Testis (tissue), 3 donors: Measurements from ENCODE around the gene CCNL1. TPM values are rescaled to one million over a fixed set of nuclear protein-coding genes. Genes with fewer than 3 reads are reported as not detected.

Experiments
- DNase-seq: peaks from one replicate; pipeline ENCODE4 v3.0.0-alpha.2; 2019
- H3K27ac ChIP-seq, 2 donors: fragments of 200-600 bp; sonication (generic); one replicate each; pipeline ENCODE4 v1.5.1; 2019
- H3K27me3 ChIP-seq: fragments of 200-600 bp; sonication (generic); one replicate; pipeline ENCODE4 v1.5.1; 2019
- H3K36me3 ChIP-seq: fragments of 200-600 bp; sonication (generic); one replicate; pipeline ENCODE4 v1.5.1; 2017; ENCODE audit warnings: low read depth; ENCODE audit errors: missing control alignments
- H3K4me1 ChIP-seq: fragments of 200-600 bp; sonication (generic); one replicate; pipeline ENCODE4 v1.5.1; 2019
- H3K4me3 ChIP-seq, 2 donors: fragments of 200-600 bp; sonication (generic); one replicate each; pipeline ENCODE4 v1.5.1; 2017 to 2019
- H3K9me3 ChIP-seq: fragments of 200-600 bp; sonication (generic); one replicate; pipeline ENCODE4 v1.5.1; 2017
- POLR2A ChIP-seq: fragments of 450-650 bp; IDR thresholded peaks from one replicate; pipeline ENCODE4 v1.6.1; 2017; ENCODE audit warnings: antibody characterized with exemption, mild to moderate bottlenecking, moderate library complexity
- WGBS, 2 donors: methylation state at CpG; one replicate each; pipeline ENCODE4 v1.1.5; 2018; 5-methylcytosine and 5-hydroxymethylcytosine counted together
- intact Hi-C: fragments of 100-400 bp; cut with DNase I; formaldehyde crosslinking; loops from one replicate; pipeline ENCODE4 v1.15.1; 2023; ENCODE audit warnings: low total_unique reads
- polyA plus RNA-seq: library from polyadenylated mRNA; stranded (reverse); fragments of 350-450 nt; fragmentation: Illumina TruSeq; extraction: RNeasy Lipid Tissue Mini Kit (QIAGEN cat#74804); gene quantifications from one replicate; pipeline ENCODE4 v1.2.3, GENCODE V29; 2014; ENCODE audit warnings: low read depth, low replicate concordance; ENCODE audit not compliant: insufficient read depth
- total RNA-seq, 2 donors: library from RNA; depleted of rRNA; stranded (reverse); fragments of >200 nt; gene quantifications; one replicate each; pipeline ENCODE4 v1.2.3, GENCODE V29; 2016
- TF ChIP-seq, protein P1 (sequence below), 3 experiments: fragments of 450-650 bp in 2 of 3; fragments of 200-600 bp in 1 of 3; sonication (generic) in 1 of 3; IDR thresholded peaks; one replicate each; pipeline ENCODE4 v1.5.1; 2016 to 2019; ENCODE audit warnings: antibody characterized with exemption in 3 of 3, mild to moderate bottlenecking in 2 of 3, moderate library complexity in 1 of 3

The CCNL1 gene
- total and polyA plus RNA-seq, 3 donors from 2014 or later, result 46.1 to 200 (median 168) TPM

DNA sequence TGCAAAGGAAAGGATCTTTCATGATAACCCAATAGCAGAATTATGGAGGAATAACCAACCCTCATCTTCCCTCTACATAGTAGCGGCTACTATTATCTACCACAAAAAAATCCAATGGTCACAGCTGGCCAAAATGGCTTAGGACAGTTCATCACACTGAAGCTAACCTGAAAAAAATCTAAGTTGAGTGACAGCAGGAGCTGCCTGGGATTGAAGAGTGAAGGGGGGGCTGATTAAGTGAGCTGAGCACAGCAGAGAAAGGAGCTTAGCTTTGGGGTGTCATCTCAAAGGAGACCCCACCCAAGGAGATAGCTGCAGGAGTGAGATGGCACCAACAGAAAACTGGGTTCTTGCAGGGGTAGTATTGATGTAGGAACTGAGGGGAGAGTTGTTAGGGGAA is 33.6 kb downstream of the CCNL1 start:
- Histone ChIP-seq H3K27ac (peak overlapping the region in 1 of 2 donors; percentile 47), H3K4me1 (peaks cover 41% of the 10 kb centered on the region), H3K4me3 (no peak overlapping the region), H3K36me3 (no peaks in the 10 kb centered on the region), H3K27me3 (no peaks in the 10 kb centered on the region), H3K9me3 (no peaks in the 10 kb centered on the region)
- intact Hi-C loops, result no loop called here
- TF ChIP-seq, protein P1, sequence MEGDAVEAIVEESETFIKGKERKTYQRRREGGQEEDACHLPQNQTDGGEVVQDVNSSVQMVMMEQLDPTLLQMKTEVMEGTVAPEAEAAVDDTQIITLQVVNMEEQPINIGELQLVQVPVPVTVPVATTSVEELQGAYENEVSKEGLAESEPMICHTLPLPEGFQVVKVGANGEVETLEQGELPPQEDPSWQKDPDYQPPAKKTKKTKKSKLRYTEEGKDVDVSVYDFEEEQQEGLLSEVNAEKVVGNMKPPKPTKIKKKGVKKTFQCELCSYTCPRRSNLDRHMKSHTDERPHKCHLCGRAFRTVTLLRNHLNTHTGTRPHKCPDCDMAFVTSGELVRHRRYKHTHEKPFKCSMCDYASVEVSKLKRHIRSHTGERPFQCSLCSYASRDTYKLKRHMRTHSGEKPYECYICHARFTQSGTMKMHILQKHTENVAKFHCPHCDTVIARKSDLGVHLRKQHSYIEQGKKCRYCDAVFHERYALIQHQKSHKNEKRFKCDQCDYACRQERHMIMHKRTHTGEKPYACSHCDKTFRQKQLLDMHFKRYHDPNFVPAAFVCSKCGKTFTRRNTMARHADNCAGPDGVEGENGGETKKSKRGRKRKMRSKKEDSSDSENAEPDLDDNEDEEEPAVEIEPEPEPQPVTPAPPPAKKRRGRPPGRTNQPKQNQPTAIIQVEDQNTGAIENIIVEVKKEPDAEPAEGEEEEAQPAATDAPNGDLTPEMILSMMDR (IDR thresholded peaks at IDR 0.05), result no peak
- TF ChIP-seq POLR2A, result no peak
- 97 to 100% methylated on average over 1 of the region's 1 CpG for WGBS, 2 donors
- no peak for DNase-seq

DNA sequence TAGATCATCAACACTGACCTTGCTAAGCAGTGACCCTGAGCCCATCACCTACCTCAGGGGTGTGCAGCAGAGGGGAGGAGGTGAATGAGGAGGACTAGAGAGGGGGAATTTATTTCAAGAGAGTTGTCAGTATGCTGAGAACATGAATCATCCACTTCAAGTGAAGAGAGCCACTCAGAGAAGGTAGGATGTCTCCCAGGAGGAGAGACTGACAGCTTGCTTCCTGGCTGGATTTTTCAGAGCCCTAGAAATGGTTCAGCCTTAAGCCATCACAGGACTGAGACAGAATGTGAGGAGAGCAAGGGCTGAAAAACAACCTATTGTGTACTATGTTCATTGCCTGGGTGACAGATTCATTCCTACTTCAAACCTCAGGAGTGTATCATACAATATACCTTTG is 34.8 kb downstream of the CCNL1 start:
- no peak overlapping the region for H3K27ac ChIP-seq
- intact Hi-C loops, result no loop called here
- H3K4me1 ChIP-seq, result peaks cover 28% of the 10 kb centered on the region
- H3K9me3 ChIP-seq, result no peaks in the 10 kb centered on the region
- H3K4me3 ChIP-seq, result no peak overlapping the region
- TF ChIP-seq, protein P1 (IDR thresholded peaks at IDR 0.05), result no peak
- TF ChIP-seq POLR2A, result no peak
- H3K36me3 ChIP-seq, result no peaks in the 10 kb centered on the region
- H3K27me3 ChIP-seq, result no peaks in the 10 kb centered on the region
- no peak for DNase-seq

DNA sequence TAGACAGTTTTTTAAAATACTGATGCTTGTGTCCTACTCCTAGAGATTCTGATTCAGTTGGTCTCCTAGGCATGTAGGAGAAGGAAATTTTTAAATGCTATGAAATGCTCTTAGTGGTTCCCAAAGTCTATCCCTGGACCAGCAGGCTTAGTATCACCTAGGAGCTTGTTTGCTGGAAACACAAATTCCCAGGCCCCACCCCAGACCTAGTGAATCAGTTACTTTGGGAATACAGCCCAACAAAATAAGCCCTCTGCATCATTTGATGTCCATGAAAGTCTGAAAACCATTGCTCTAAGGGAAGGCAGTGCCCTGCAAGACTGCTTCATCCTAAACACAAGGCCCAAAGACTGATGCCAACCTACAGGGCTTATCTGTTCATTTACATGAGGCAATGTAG is 36.3 kb downstream of the CCNL1 start:
- TF ChIP-seq POLR2A, result no peak
- TF ChIP-seq, protein P1 (IDR thresholded peaks at IDR 0.05), result no peak
- Histone ChIP-seq H3K4me3 (no peak overlapping the region), H3K4me1 (peaks cover 14% of the 10 kb centered on the region), H3K36me3 (no peaks in the 10 kb centered on the region), H3K9me3 (no peaks in the 10 kb centered on the region), H3K27ac (no peak overlapping the region), H3K27me3 (no peaks in the 10 kb centered on the region)
- no peak for DNase-seq
- intact Hi-C loops, result no loop called here

DNA sequence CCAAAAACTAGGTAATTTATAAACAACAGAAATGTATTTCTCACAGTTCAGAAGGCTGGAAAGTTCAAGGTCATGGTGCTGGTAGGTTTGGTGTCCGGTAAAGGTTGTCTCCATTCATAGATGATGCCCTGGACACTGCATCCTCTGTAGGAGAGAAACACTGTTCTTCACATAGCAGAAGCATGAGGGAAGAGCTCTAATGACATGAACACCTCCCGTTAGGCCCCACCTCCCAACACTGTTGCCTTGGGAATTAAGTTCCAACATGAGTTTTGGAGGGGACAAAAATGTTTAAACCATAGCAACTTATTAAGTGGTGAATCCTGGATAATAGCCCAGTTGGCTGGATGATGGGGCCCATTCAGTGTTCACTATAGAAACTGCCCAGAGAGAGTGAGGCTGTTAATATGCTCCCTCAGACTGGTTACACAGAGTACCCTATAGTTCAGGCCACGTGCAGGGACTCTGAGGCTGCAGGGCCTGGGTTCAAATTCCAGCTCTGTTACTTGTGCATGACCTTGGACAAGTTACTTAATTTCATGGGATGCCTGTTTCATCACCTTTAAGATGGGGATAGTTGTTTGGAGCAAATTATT is 37.0 kb downstream of the CCNL1 start:
- Histone ChIP-seq H3K9me3 (no peaks in the 10 kb centered on the region), H3K4me3 (no peak overlapping the region), H3K27ac (no peak overlapping the region), H3K4me1 (peaks cover 7% of the 10 kb centered on the region), H3K36me3 (no peaks in the 10 kb centered on the region), H3K27me3 (no peaks in the 10 kb centered on the region)
- intact Hi-C loops, result no loop called here
- 78 to 87% methylated on average over 3 of the region's 3 CpGs for WGBS, 2 donors
- TF ChIP-seq, protein P1 (IDR thresholded peaks at IDR 0.05), result no peak
- no peak for TF ChIP-seq POLR2A
- DNase-seq, result no peak

DNA sequence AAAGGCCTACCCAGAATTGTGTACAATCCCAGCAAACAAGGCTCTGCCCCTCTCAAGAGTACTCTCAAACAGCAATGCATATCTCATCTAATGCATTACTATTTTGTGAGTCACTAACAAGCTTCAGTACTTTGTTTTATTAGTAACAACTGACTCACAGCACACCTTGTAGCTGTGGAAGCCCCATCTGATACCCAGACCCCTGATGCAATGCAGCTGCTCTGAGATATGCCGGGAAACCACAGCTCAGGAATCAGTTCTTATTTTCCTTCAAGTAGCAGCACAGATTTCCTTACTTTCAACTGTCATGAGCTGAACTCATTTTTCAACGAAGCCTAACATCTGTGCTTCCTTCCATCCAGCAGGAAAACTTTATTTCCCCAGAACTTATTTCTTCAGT is 37.8 kb downstream of the CCNL1 start:
- Histone ChIP-seq H3K27ac (no peak overlapping the region), H3K4me3 (no peak overlapping the region), H3K9me3 (no peaks in the 10 kb centered on the region), H3K27me3 (no peaks in the 10 kb centered on the region), H3K36me3 (no peaks in the 10 kb centered on the region), H3K4me1 (no peaks in the 10 kb centered on the region)
- no peak for DNase-seq
- intact Hi-C loops, result no loop called here
- TF ChIP-seq POLR2A, result no peak
- TF ChIP-seq, protein P1 (IDR thresholded peaks at IDR 0.05), result no peak
- WGBS, 2 donors, result 53 to 84% methylated on average over 2 of the region's 2 CpGs
